Heart left ventricle (tissue), 16 donors: ENCODE measurements around the gene PANX2. TPM values are rescaled to one million over a fixed set of nuclear protein-coding genes. Genes with fewer than 3 reads are reported as not detected.

Experiments used
- ATAC-seq, 4 donors: fragments of 200-7000 bp; cut with Tn5 transposase; one replicate each; pipeline ENCODE4 v1.9.1; 2020 to 2022; ENCODE audit warnings: moderate library complexity in 4 of 4, mild to moderate bottlenecking in 3 of 4, moderate number of reproducible peaks in 1 of 4
- DNase-seq, 5 donors: peaks; one replicate each; pipeline ENCODE4 v3.0.0-alpha.2; 2020
- H3K27ac ChIP-seq, 12 donors: fragments of 200-600 bp; sonication (generic) in 4 of 12; one replicate each; pipeline versions ENCODE4 v1.5.0 to v1.8.0; 2016 to 2022; ENCODE audit warnings: mild to moderate bottlenecking in 2 of 12
- H3K27me3 ChIP-seq, 9 donors: fragments of 200-600 bp; sonication (generic) in 2 of 9; one replicate each; pipeline versions ENCODE4 v1.5.1 to v1.8.0; 2016 to 2022; ENCODE audit warnings: mild to moderate bottlenecking in 3 of 9
- H3K36me3 ChIP-seq, 9 donors: fragments of 200-600 bp; sonication (generic) in 2 of 9; one replicate each; pipeline versions ENCODE4 v1.5.0 to v1.8.0; 2018 to 2022; ENCODE audit warnings: mild to moderate bottlenecking in 2 of 9
- H3K4me1 ChIP-seq, 12 donors: fragments of 200-600 bp; sonication (generic) in 4 of 12; one replicate each; pipeline versions ENCODE4 v1.5.0 to v1.8.0; 2016 to 2022; ENCODE audit warnings: mild to moderate bottlenecking in 3 of 12
- H3K4me3 ChIP-seq, 12 donors: fragments of 200-600 bp; sonication (generic) in 4 of 12; one replicate each; pipeline versions ENCODE4 v1.5.0 to v1.8.0; 2017 to 2022; ENCODE audit warnings: mild to moderate bottlenecking in 9 of 12, moderate library complexity in 4 of 12
- H3K9me3 ChIP-seq, 12 donors: fragments of 200-600 bp; sonication (generic) in 4 of 12; one replicate each; pipeline versions ENCODE4 v1.5.0 to v1.8.0; 2016 to 2022; ENCODE audit warnings: mild to moderate bottlenecking in 1 of 12
- CTCF ChIP-seq, 12 donors: fragments of 200-600 bp; sonication (generic) in 4 of 12; IDR thresholded peaks; one replicate each; pipeline versions ENCODE4 v1.5.0 to v1.8.0; 2018 to 2022; ENCODE audit warnings: antibody characterized with exemption in 12 of 12, mild to moderate bottlenecking in 5 of 12
- POLR2A ChIP-seq, 2 donors: fragments of 450-650 bp; IDR thresholded peaks; one replicate each; pipeline ENCODE4 v1.6.1; 2017; ENCODE audit warnings: antibody characterized with exemption in 2 of 2, mild to moderate bottlenecking in 2 of 2, moderate library complexity in 2 of 2
- WGBS, 4 donors: extraction: QIAGEN DNeasy Blood & Tissue Kit in 2 of 4; methylation state at CpG; one replicate each; pipeline versions ENCODE4 v1.1.5 to v1.1.7; 2013 to 2018; 5-methylcytosine and 5-hydroxymethylcytosine counted together
- intact Hi-C, 10 donors: fragments of 100-400 bp; cut with DNase I; formaldehyde crosslinking; loops; one replicate each; pipeline versions ENCODE4 v1.11.1 to v1.14.2; 2022
- polyA plus RNA-seq, 2 donors: library from polyadenylated mRNA; stranded (reverse); fragments of 200-250 nt; gene quantifications; one replicate each; pipeline ENCODE4 v1.2.3, GENCODE V29; 2013
- total RNA-seq, 9 donors: library from RNA; depleted of rRNA in 2 of 9; stranded (reverse); fragments of >200 nt in 2 of 9; fragmentation: NEBNext Ultra II Directional in 3 of 9; extraction: Animal tissue kit (Norgen Biotek cat#: 25700) in 3 of 9; gene quantifications; one replicate each; pipeline versions ENCODE4 v1.1.0 to v1.2.4, GENCODE V29; 2016 to 2023
- donor health status: ischemic (EF 13 %, LVEDD 7.1; RV severe dilation, severe dysfunction).
- donor health status: healthy with polysubstance abuse.
- donor health status: DM: no; HTN: yes; CAD: no.
- donor health status: DM: no; HTN: no; CAD: no.
- donor health status: ischemic (EF 25% LVEDD 6.9; RV normal size, moderate dysfunction).
- donor health status: ischemic (EF 25% LVEDD 5.7; RV mildly dilated, moderate dysfunction).
- donor health status: healthy.
- donor health status: DM: yes; HTN: yes; CAD: no.
- donor health status: ischemic (EF 35%, LVEDD 5.7; RV mildly dilated, moderate dysfunction).
- donor health status: nonischemic (EF 11% LVEDD 7.7; RV severe dilation, severe dysfunction).
- donor health status: DM: yes; HTN: yes; CAD: no.
- donor health status: PGD.
- donor health status: ischemic (EF 29% LVEDD 5.4; RV normal size, mild dysfunction).
- donor health status: nonischemic (EF 23%, LVEDD 6.1; RV moderate dilation, normal function).

The PANX2 gene
- total and polyA plus RNA-seq, 11 donors, result 0.08 to 0.77 (median 0.33) TPM; not detected in 5

- ATAC-seq (no peak), DNase-seq (no peak)
- Histone ChIP-seq H3K36me3 (peaks cover 0 to 91% (median 79%) of the 10 kb centered on the region in 9 donors), H3K4me3 (no peak overlapping the region), H3K9me3 (no peaks in the 10 kb centered on the region), H3K27me3 (no peaks in the 10 kb centered on the region), H3K4me1 (peaks cover 0 to 28% (median 15%) of the 10 kb centered on the region in 12 donors), H3K27ac (no peak overlapping the region)
- TF ChIP-seq CTCF (IDR thresholded peaks at IDR 0.05), result no peak
- no peak for TF ChIP-seq POLR2A (IDR thresholded peaks at IDR 0.05)
- intact Hi-C loops, result loop anchor here in 1 of 10 donors (5.0 kb wide), 1 partner anchor 64 kb away; no protein-coding TSS in a partner anchor
- WGBS, 4 donors, result 83 to 92% (median 90%) methylated on average over 14 of the region's 14 CpGs
Measured at GRCh38 chr22:50211147-50211546, 40.6 kb downstream of the PANX2 start.

GRCh38 chr22:50213263-50213662 is 42.7 kb downstream of the PANX2 start:
- Histone ChIP-seq H3K9me3 (no peaks in the 10 kb centered on the region), H3K27me3 (no peaks in the 10 kb centered on the region), H3K36me3 (peaks cover 2 to 92% (median 82%) of the 10 kb centered on the region in 9 donors), H3K27ac (no peak overlapping the region), H3K4me3 (no peak overlapping the region), H3K4me1 (peaks cover 0 to 12% (median 0%) of the 10 kb centered on the region in 12 donors)
- intact Hi-C loops, result loop anchor here in 1 of 10 donors (5.0 kb wide), 1 partner anchor 66 kb away; no protein-coding TSS in a partner anchor
- no peak for DNase-seq
- no peak for ATAC-seq
- TF ChIP-seq CTCF (IDR thresholded peaks at IDR 0.05) (no peak), POLR2A (IDR thresholded peaks at IDR 0.05) (no peak)
- WGBS, 4 donors, result 95 to 97% (median 97%) methylated on average over 9 of the region's 9 CpGs

GRCh38 chr22:50215297-50216054 is 44.9 kb downstream of the PANX2 start:
- intact Hi-C loops, result no loop called here
- Histone ChIP-seq H3K4me1 (peaks cover 0 to 14% (median 4%) of the 10 kb centered on the region in 12 donors), H3K4me3 (no peak overlapping the region), H3K27ac (no peak overlapping the region), H3K9me3 (no peaks in the 10 kb centered on the region), H3K36me3 (peaks cover 2 to 94% (median 82%) of the 10 kb centered on the region in 9 donors), H3K27me3 (no peaks in the 10 kb centered on the region)
- WGBS, 4 donors, result 69 to 81% (median 73%) methylated on average over 15 to 17 of the region's 17 CpGs
- TF ChIP-seq POLR2A (IDR thresholded peaks at IDR 0.05), result no peak
- TF ChIP-seq CTCF (IDR thresholded peaks at IDR 0.05), result no peak
- ATAC-seq (no peak), DNase-seq (no peak)

- Histone ChIP-seq H3K4me3 (no peak overlapping the region), H3K27me3 (no peaks in the 10 kb centered on the region), H3K9me3 (no peaks in the 10 kb centered on the region), H3K4me1 (peaks cover 0 to 14% (median 4%) of the 10 kb centered on the region in 12 donors), H3K36me3 (peaks cover 2 to 94% (median 82%) of the 10 kb centered on the region in 9 donors), H3K27ac (no peak overlapping the region)
- intact Hi-C loops, result no loop called here
- 80 to 91% (median 86%) methylated on average over 10 to 15 of the region's 15 CpGs for WGBS, 4 donors
- no peak for ATAC-seq
- DNase-seq, result no peak
- TF ChIP-seq CTCF (IDR thresholded peaks at IDR 0.05) (no peak), POLR2A (IDR thresholded peaks at IDR 0.05) (no peak)
Measured at GRCh38 chr22:50216055-50216683, 45.6 kb downstream of the PANX2 start.
